Smooth muscle cell (in vitro differentiated cells): Measurements from ENCODE around the gene APC2. TPM values are rescaled to one million over a fixed set of nuclear protein-coding genes. Genes with fewer than 3 reads are reported as not detected.
"Not testable (repeated sequence)": the region's sequence is repeated elsewhere in the genome, so short reads cannot be mapped to it uniquely, and the experiment has no call there.

Experiments
- DNase-seq: peaks from one replicate; lab custom pipeline; 2025; ENCODE audit not compliant: unreplicated experiment; lab: John Stamatoyannopoulos, UW
- H2AFZ ChIP-seq: fragments of 200-600 bp; sonication (generic); 2 replicates; pipeline ENCODE4 v1.6.0; 2016; ENCODE audit warnings: antibody characterized with exemption, low read depth, mild to moderate bottlenecking
- H3F3A ChIP-seq: fragments of 200-600 bp; sonication (generic); 2 replicates; pipeline ENCODE4 v1.6.0; 2017; ENCODE audit warnings: antibody characterized with exemption, low read depth
- H3K27ac ChIP-seq: fragments of 200-600 bp; sonication (generic); 2 replicates; pipeline ENCODE4 v1.5.1; 2016; ENCODE audit warnings: low read depth, mild to moderate bottlenecking
- H3K27me3 ChIP-seq: fragments of 200-600 bp; sonication (generic); 2 replicates; pipeline ENCODE4 v1.6.1; 2016; ENCODE audit warnings: low read depth, mild to moderate bottlenecking
- H3K36me3 ChIP-seq: fragments of 200-600 bp; sonication (generic); 2 replicates; pipeline ENCODE4 v1.5.1; 2016; ENCODE audit warnings: low read depth
- H3K4me1 ChIP-seq: fragments of 200-600 bp; sonication (generic); 2 replicates; pipeline ENCODE4 v1.5.1; 2016; ENCODE audit warnings: low read depth
- H3K4me2 ChIP-seq: fragments of 200-600 bp; sonication (generic); 2 replicates; pipeline ENCODE4 v1.6.0; 2016; ENCODE audit warnings: mild to moderate bottlenecking
- H3K4me3 ChIP-seq: fragments of 200-600 bp; sonication (generic); 2 replicates; pipeline ENCODE4 v1.5.1; 2016; ENCODE audit warnings: mild to moderate bottlenecking
- H3K79me2 ChIP-seq: fragments of 200-600 bp; sonication (generic); 2 replicates; pipeline ENCODE4 v1.6.0; 2016; ENCODE audit warnings: low read depth, mild to moderate bottlenecking
- H3K9ac ChIP-seq: fragments of 200-600 bp; sonication (generic); 2 replicates; pipeline ENCODE4 v1.6.0; 2016; ENCODE audit warnings: low read depth
- H3K9me3 ChIP-seq: fragments of 200-600 bp; sonication (generic); replicated peaks from 2 replicates; pipeline ENCODE4 v1.5.1; 2016; ENCODE audit warnings: low read depth
- H4K20me1 ChIP-seq: fragments of 200-600 bp; sonication (generic); 2 replicates; pipeline ENCODE4 v1.6.0; 2016; ENCODE audit warnings: low read depth
- WGBS: methylation state at CpG from one replicate; pipeline ENCODE4 v1.1.7; 2016; ENCODE audit warnings: low lambda C conversion rate; 5-methylcytosine and 5-hydroxymethylcytosine counted together
- polyA plus RNA-seq: library from polyadenylated mRNA; unstranded; fragments of >200 nt; fragmentation: Nextera tagmentation; extraction: Ambion mirVana; gene quantifications from 2 replicates; pipeline ENCODE4 v1.2.1, GENCODE V29; 2016
- total RNA-seq: library from RNA; depleted of rRNA; stranded (reverse); fragments of >200 nt; gene quantifications from 2 replicates; pipeline ENCODE4 v1.2.3, GENCODE V29; 2014
- TF ChIP-seq, protein P1 (sequence below): fragments of 200-600 bp; sonication (generic); IDR thresholded peaks from 2 replicates; pipeline ENCODE4 v1.5.1; 2017; ENCODE audit warnings: borderline replicate concordance, mild to moderate bottlenecking, antibody characterized with exemption; ENCODE audit not compliant: insufficient read depth, poor library complexity, severe bottlenecking

APC2 gene
- total and polyA plus RNA-seq, 2 experiments from 2014 or later = 0.18 to 0.30 TPM

DNA sequence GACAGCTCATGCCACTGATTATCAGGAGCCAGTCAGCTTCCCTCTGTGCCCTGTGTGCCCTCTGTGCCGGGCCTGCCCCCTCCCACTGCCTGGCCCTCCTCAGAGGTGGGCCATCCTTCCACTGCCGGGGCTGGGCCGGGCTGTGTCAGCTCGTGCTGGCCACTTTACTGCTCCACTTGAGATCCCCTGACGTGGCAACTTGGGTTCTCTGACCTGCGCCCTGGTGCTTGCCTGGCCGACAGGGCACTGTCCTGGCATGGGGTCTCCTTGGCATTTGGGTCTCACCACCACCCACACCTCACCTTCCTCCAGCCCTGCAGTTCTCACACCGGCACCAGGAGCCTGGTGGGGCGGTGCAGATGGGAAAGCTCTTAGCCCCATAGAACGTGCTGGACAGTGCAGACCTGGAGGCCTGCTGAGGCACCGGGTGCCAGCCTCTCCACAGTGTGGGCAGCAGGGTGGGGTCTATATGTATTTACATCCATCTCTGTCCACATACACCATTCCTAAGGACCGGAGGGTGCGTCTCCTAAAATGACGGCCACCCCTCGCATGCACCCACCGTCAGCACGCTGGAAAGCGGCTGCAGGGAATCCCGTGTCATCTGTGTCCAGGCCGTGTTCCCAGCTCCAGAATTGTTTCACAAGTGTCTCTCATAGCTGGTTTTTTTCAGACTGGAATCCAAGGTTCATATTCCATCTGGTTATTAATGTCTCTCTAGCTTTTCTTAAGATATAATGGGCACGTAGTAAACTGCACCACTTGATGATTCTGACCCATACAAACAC lies 30.8 kb upstream of the APC2 start:
- TF ChIP-seq, protein P1, sequence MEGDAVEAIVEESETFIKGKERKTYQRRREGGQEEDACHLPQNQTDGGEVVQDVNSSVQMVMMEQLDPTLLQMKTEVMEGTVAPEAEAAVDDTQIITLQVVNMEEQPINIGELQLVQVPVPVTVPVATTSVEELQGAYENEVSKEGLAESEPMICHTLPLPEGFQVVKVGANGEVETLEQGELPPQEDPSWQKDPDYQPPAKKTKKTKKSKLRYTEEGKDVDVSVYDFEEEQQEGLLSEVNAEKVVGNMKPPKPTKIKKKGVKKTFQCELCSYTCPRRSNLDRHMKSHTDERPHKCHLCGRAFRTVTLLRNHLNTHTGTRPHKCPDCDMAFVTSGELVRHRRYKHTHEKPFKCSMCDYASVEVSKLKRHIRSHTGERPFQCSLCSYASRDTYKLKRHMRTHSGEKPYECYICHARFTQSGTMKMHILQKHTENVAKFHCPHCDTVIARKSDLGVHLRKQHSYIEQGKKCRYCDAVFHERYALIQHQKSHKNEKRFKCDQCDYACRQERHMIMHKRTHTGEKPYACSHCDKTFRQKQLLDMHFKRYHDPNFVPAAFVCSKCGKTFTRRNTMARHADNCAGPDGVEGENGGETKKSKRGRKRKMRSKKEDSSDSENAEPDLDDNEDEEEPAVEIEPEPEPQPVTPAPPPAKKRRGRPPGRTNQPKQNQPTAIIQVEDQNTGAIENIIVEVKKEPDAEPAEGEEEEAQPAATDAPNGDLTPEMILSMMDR = no peak
- no peak overlapping the region for H3K9ac ChIP-seq
- no peak for DNase-seq
- WGBS = 95% methylated on average over 21 of the region's 21 CpGs
- H3F3A ChIP-seq = peaks cover 27% of the 10 kb centered on the region
- no peak overlapping the region for H3K27ac ChIP-seq
- no peak overlapping the region for H3K4me3 ChIP-seq
- peaks cover 20% of the 10 kb centered on the region for H3K4me1 ChIP-seq
- H3K27me3 ChIP-seq = no peaks in the 10 kb centered on the region
- H3K9me3 ChIP-seq = no peaks in the 10 kb centered on the region
- H4K20me1 ChIP-seq = peaks cover 88% of the 10 kb centered on the region
- H2AFZ ChIP-seq = no peak overlapping the region
- H3K4me2 ChIP-seq = no peak overlapping the region
- peaks cover 78% of the 10 kb centered on the region for H3K79me2 ChIP-seq
- no peaks in the 10 kb centered on the region for H3K36me3 ChIP-seq

DNA sequence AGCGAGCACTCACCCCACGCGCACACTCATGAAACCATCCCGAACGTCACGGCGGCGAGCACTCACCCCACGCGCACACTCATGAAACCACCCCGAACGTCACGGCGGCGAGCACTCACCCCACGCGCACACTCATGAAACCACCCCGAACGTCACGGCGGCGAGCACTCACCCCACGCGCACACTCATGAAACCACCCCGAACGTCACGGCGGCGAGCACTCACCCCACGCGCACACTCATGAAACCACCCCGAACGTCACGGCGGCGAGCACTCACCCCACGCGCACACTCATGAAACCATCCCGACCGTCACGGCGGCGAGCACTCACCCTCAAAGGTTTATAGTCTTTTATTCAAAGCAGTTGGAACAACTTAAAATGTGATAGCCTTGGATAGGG lies 29.8 kb upstream of the APC2 start:
- DNase-seq, H3K9me3 ChIP-seq, H3K9ac ChIP-seq, H3K27ac ChIP-seq, H3K4me2 ChIP-seq, H3K36me3 ChIP-seq, H2AFZ ChIP-seq, H3K4me3 ChIP-seq, H3K27me3 ChIP-seq: not testable (repeated sequence)
- H3K4me1 ChIP-seq = peaks cover 17% of the 10 kb centered on the region
- peaks cover 18% of the 10 kb centered on the region for H3F3A ChIP-seq
- H4K20me1 ChIP-seq = peaks cover 88% of the 10 kb centered on the region
- WGBS = 98% methylated on average over 12 of the region's 43 CpGs
- peaks cover 73% of the 10 kb centered on the region for H3K79me2 ChIP-seq

DNA sequence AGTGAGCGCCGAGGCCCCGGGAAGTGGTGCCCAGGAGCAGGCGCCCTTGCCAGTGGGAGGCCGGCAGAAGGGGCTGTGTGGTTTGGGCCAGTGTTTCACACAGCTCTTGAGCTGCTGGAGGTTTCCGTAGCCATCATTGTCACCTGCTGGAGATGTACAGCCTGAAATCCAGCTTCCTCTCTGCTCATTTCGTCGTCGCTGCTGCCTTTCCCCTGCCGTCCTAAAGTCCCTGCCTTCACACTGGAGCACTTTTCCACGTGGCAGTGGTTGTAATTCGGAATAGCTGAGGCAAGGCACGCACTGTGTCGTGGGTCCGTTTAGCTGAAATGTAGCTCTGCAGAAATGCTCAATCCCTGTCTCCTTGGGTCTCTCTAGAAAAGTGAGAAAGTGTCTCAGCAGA lies 29.3 kb upstream of the APC2 start:
- H3K4me1 ChIP-seq = peaks cover 15% of the 10 kb centered on the region
- peaks cover 78% of the 10 kb centered on the region for H3K79me2 ChIP-seq
- no peak overlapping the region for H3K27ac ChIP-seq
- no peak for DNase-seq
- no peaks in the 10 kb centered on the region for H3K36me3 ChIP-seq
- H3F3A ChIP-seq = peaks cover 18% of the 10 kb centered on the region
- peaks cover 91% of the 10 kb centered on the region for H4K20me1 ChIP-seq
- no peaks in the 10 kb centered on the region for H3K9me3 ChIP-seq
- no peak overlapping the region for H3K4me3 ChIP-seq
- no peak overlapping the region for H3K4me2 ChIP-seq
- 94% methylated on average over 15 of the region's 15 CpGs for WGBS
- H3K27me3 ChIP-seq = no peaks in the 10 kb centered on the region
- TF ChIP-seq, protein P1 = no peak
- no peak overlapping the region for H3K9ac ChIP-seq
- H2AFZ ChIP-seq = no peak overlapping the region

DNA sequence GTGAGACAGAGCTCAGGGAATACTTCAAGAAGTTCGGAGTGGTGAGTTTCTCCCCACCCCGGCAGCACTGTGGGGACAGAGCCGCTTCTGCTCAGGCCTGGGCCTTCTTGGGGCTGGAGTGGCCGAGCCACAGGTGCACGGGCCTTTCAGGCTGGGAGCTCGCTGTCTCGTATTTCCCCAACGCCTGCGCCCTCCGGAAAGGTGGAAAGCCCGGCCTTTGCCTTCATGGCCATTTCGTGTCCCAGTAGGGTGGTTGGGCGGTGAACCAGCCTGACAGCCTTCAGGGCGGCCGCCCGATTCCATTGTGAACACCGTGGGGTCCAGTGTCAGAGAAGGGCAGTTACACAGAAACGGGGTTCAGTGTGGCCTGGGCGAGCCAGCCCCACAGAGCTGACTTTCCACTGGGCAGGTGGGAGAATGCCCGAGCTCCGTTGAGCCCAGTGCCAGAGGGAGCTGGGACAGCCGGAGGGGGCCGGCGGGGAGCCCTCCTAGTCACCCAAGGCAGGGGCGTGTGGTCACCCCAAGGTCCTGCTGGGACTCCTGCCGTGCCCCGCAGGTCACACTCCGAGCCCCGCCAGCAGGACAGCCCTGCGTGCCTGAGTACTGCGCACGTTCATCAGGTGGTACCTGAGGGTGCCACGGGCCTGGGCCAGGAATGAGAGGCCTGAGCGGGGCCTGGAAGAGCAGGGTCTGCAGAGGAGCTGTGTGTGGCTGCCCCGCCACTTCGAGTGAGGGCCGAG lies 28.5 kb upstream of the APC2 start:
- Histone ChIP-seq H4K20me1 (peaks cover 91% of the 10 kb centered on the region), H3K4me3 (no peak overlapping the region), H3K79me2 (peaks cover 81% of the 10 kb centered on the region), H3K36me3 (no peaks in the 10 kb centered on the region), H3K9ac (no peak overlapping the region), H3K9me3 (no peaks in the 10 kb centered on the region), H3K27me3 (no peaks in the 10 kb centered on the region), H3K4me2 (no peak overlapping the region), H3K27ac (no peak overlapping the region), H3F3A (peaks cover 11% of the 10 kb centered on the region), H2AFZ (no peak overlapping the region), H3K4me1 (peaks cover 7% of the 10 kb centered on the region)
- 97% methylated on average over 37 of the region's 37 CpGs for WGBS
- DNase-seq = no peak
- TF ChIP-seq, protein P1 = no peak
